ENCODE results near the gene ZNF341.

ZNF341 gene

GRCh38 chr20:33761698-33762250 lies 30.0 kb downstream of the ZNF341 start:
- ChIA-PET POLR2A (ENCODE audit: low non-redundant PET) (no interaction called here), CTCF (no interaction called here)
- no peak for DNase-seq (ENCODE audit: low spot score)
- TF ChIP-seq CTCF (conservative IDR thresholded peaks at IDR 0.05; ENCODE audit: low read depth), result no peak
- H3K27ac ChIP-seq, result no peak overlapping the region

DNA sequence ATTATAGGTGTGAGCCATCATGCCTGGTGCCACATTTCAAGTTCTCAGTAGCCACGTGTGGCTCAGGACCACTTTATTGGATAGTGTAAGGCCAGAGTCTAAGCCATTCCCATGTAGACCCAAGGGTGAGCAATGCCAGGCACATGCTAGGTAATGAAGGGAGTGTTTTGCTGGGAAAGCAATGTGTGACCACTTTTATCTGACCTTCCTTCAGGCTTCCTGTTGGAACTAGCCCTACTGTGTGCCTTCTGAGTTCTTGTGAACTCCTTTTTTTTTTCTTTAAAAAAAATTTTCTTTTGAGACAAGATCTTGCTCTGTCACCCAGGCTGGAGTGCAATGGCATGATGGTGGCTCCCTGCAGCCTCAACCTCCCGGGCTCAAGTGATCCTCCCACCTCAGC lies 33.3 kb downstream of the ZNF341 start:
- DNase-seq (ENCODE audit: low spot score), result no peak
- no peak overlapping the region for H3K27ac ChIP-seq
- POLR2A ChIA-PET (ENCODE audit: low non-redundant PET), result no interaction called here
- TF ChIP-seq CTCF (conservative IDR thresholded peaks at IDR 0.05; ENCODE audit: low read depth), result no peak
- CTCF ChIA-PET, result no interaction called here

- CTCF ChIA-PET, result no interaction called here
- POLR2A ChIA-PET (ENCODE audit: low non-redundant PET), result no interaction called here
- no peak overlapping the region for H3K27ac ChIP-seq
- no peak for TF ChIP-seq CTCF (conservative IDR thresholded peaks at IDR 0.05; ENCODE audit: low read depth)
- DNase-seq (ENCODE audit: low spot score), result no peak
These were observed 33.8 kb downstream of the ZNF341 start for GRCh38 chr20:33765592-33765991.

DNA sequence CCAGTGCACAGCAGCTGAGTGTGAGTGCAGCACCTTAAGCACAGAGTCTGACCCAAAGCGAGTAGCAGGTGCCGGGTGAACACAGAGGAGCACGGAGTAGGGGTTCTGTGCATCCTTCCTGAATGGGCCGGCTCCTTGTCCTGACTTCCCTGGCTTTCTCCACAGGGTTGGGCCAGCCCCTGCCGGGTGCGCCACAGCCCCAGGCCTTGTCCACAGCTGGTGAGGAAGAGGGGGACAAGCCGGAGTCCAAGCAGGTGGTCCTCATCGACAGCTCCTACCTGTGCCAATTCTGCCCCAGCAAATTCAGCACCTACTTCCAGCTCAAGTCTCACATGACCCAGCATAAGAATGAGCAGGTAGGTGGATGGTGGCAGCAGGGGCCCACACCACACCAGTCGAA lies 34.9 kb downstream of the ZNF341 start:
- POLR2A ChIA-PET (ENCODE audit: low non-redundant PET), result no interaction called here
- no peak for TF ChIP-seq CTCF (conservative IDR thresholded peaks at IDR 0.05; ENCODE audit: low read depth)
- no peak overlapping the region; the same call in 1 of the 2 replicates for H3K27ac ChIP-seq
- no peak for DNase-seq (ENCODE audit: low spot score)
- CTCF ChIA-PET, result interaction anchor here (0.6 kb wide), 1 partner anchor 8 kb away, joined by 3 read pairs; no protein-coding TSS in a partner anchor

DNA sequence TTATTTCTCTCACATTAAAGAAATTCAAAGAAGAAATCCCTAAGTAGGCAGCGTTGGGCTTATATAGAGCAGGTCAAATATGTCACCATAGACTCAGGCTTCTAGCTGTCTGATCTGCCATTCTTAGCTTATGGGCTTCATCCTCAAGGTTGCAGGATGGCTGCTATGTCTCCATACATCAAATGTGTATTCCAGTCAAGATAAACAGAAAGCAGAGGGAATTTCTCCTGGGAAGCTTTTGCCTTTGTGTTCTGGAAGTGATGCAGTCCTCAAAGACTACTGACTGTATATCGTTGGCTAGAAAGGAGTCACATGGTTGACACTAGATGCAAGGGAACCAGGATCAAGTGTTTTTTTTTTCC lies 36.0 kb downstream of the ZNF341 start:
- ChIA-PET POLR2A (ENCODE audit: low non-redundant PET) (no interaction called here), CTCF (interaction anchor here (0.6 kb wide), 1 partner anchor 509 kb away, joined by 3 read pairs; no protein-coding TSS in a partner anchor)

GRCh38 chr20:33769043-33769442 lies 37.2 kb downstream of the ZNF341 start:
- H3K27ac ChIP-seq, result no peak overlapping the region
- CTCF ChIA-PET, result no interaction called here
- no peak for TF ChIP-seq CTCF (conservative IDR thresholded peaks at IDR 0.05; ENCODE audit: low read depth)
- POLR2A ChIA-PET (ENCODE audit: low non-redundant PET), result no interaction called here
- no peak for DNase-seq (ENCODE audit: low spot score)

More for the DNA sequence above, 36.0 kb downstream of the ZNF341 start:
- no peak overlapping the region for H3K27ac ChIP-seq
- DNase-seq (ENCODE audit: low spot score), result no peak
- no peak for TF ChIP-seq CTCF (conservative IDR thresholded peaks at IDR 0.05; ENCODE audit: low read depth)

- ChIA-PET CTCF (no interaction called here), POLR2A (ENCODE audit: low non-redundant PET) (no interaction called here)
- no peak overlapping the region for H3K27ac ChIP-seq
- TF ChIP-seq CTCF (conservative IDR thresholded peaks at IDR 0.05; ENCODE audit: low read depth), result no peak
- no peak for DNase-seq (ENCODE audit: low spot score)
These were observed 38.2 kb downstream of the ZNF341 start for GRCh38 chr20:33770005-33770404.
